ENCODE measurements around the gene TAMM41. TPM values are rescaled to one million over a fixed set of nuclear protein-coding genes. Genes with fewer than 3 reads are reported as not detected.
"Not testable (repeated sequence)": the region's sequence is repeated elsewhere in the genome, so short reads cannot be mapped to it uniquely, and the experiment has no call there.

The TAMM41 gene
- total RNA-seq, 1 donor from 2014 or later, result 33.3 TPM

- H3K27ac Mint-ChIP-seq, result no peak overlapping the region
These were observed 81.7 kb downstream of the TAMM41 start for GRCh38 chr3:11764931-11765363.

DNA sequence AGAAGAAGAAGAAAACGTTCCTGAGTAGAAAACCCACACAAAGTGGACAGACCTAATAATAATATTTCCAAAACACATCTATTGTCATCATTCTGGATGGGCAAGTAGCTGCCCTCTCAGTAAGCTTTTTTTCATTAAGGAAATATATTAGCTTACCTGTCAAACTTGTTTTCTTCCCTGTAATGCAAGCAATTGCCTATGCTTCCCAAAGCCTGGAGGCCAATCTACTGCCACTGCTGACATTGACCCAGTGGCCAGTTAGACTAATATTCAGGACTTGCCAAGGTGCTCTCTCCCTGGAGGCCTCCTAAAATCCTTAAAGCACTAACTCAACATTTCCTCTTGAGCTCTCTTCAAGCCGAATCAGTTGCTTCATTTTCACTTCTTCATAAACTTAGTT lies 86.7 kb downstream of the TAMM41 start:
- Mint-ChIP-seq H3K27ac (no peak overlapping the region), H3K36me3 (ENCODE audit: insufficient read depth) (no peaks in the 10 kb centered on the region), H3K9me3 (ENCODE audit: low read depth) (no peaks in the 10 kb centered on the region), H3K4me3 (ENCODE audit: low read depth) (no peak overlapping the region), H3K27me3 (peaks cover 8% of the 10 kb centered on the region), H3K4me1 (ENCODE audit: low read depth) (no peaks in the 10 kb centered on the region)
- TF ChIP-seq, protein P1, sequence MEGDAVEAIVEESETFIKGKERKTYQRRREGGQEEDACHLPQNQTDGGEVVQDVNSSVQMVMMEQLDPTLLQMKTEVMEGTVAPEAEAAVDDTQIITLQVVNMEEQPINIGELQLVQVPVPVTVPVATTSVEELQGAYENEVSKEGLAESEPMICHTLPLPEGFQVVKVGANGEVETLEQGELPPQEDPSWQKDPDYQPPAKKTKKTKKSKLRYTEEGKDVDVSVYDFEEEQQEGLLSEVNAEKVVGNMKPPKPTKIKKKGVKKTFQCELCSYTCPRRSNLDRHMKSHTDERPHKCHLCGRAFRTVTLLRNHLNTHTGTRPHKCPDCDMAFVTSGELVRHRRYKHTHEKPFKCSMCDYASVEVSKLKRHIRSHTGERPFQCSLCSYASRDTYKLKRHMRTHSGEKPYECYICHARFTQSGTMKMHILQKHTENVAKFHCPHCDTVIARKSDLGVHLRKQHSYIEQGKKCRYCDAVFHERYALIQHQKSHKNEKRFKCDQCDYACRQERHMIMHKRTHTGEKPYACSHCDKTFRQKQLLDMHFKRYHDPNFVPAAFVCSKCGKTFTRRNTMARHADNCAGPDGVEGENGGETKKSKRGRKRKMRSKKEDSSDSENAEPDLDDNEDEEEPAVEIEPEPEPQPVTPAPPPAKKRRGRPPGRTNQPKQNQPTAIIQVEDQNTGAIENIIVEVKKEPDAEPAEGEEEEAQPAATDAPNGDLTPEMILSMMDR (IDR thresholded peaks at IDR 0.05; ENCODE audit: unreplicated experiment), result no peak
- no peak for DNase-seq (ENCODE audit: low spot score, unreplicated experiment)

More at GRCh38 chr3:11764931-11765363, 81.7 kb downstream of the TAMM41 start:
- H3K4me1 Mint-ChIP-seq (ENCODE audit: low read depth), result peaks cover 7% of the 10 kb centered on the region
- H3K4me3 Mint-ChIP-seq (ENCODE audit: low read depth), result no peak overlapping the region
- DNase-seq (ENCODE audit: low spot score, unreplicated experiment), result no peak
- TF ChIP-seq, protein P1 (IDR thresholded peaks at IDR 0.05; ENCODE audit: unreplicated experiment), result no peak
- peaks cover 3% of the 10 kb centered on the region for H3K27me3 Mint-ChIP-seq
- H3K36me3 Mint-ChIP-seq (ENCODE audit: insufficient read depth), result no peaks in the 10 kb centered on the region
- H3K9me3 Mint-ChIP-seq (ENCODE audit: low read depth), result no peaks in the 10 kb centered on the region

GRCh38 chr3:11757929-11758328 lies 88.8 kb downstream of the TAMM41 start:
- peaks cover 9% of the 10 kb centered on the region for H3K27me3 Mint-ChIP-seq
- no peaks in the 10 kb centered on the region for H3K4me1 Mint-ChIP-seq (ENCODE audit: low read depth)
- H3K36me3 Mint-ChIP-seq (ENCODE audit: insufficient read depth), result no peaks in the 10 kb centered on the region
- H3K4me3 Mint-ChIP-seq (ENCODE audit: low read depth), result no peak overlapping the region
- H3K9me3 Mint-ChIP-seq (ENCODE audit: low read depth), result no peaks in the 10 kb centered on the region
- no peak overlapping the region for H3K27ac Mint-ChIP-seq
- DNase-seq (ENCODE audit: low spot score, unreplicated experiment), result no peak
- TF ChIP-seq, protein P1 (IDR thresholded peaks at IDR 0.05; ENCODE audit: unreplicated experiment), result no peak

DNA sequence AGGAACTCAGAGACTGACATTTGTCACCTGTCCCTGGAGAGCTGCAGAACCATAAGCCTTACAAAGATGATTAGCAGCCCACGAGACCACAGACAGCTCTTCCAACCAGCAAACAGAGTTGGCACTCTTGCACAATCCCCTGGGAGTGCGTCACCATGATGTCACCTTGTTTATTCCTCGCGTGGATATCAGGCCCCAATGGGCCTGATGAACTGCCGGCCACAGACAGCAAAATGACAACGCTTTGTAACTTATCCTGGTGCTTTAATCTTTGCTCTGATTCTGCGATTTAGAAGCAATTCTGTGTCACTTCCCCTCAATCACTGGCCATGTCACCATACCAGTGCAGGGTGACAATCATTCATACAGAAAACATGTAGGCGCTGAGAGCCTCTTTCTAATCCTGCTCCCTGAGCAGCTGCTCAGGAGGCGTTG lies 89.2 kb downstream of the TAMM41 start:
- H3K27ac Mint-ChIP-seq, result peak overlapping the region; percentile 26
- no peaks in the 10 kb centered on the region for H3K36me3 Mint-ChIP-seq (ENCODE audit: insufficient read depth)
- no peak for DNase-seq (ENCODE audit: low spot score, unreplicated experiment)
- peaks cover 9% of the 10 kb centered on the region for H3K27me3 Mint-ChIP-seq
- H3K9me3 Mint-ChIP-seq (ENCODE audit: low read depth), result no peaks in the 10 kb centered on the region
- H3K4me3 Mint-ChIP-seq (ENCODE audit: low read depth), result no peak overlapping the region
- no peaks in the 10 kb centered on the region for H3K4me1 Mint-ChIP-seq (ENCODE audit: low read depth)
- TF ChIP-seq, protein P1 (IDR thresholded peaks at IDR 0.05; ENCODE audit: unreplicated experiment), result no peak

- DNase-seq (ENCODE audit: low spot score, unreplicated experiment), result no peak
- TF ChIP-seq, protein P1 (IDR thresholded peaks at IDR 0.05; ENCODE audit: unreplicated experiment), result no peak
- H3K36me3 Mint-ChIP-seq (ENCODE audit: insufficient read depth), result no peaks in the 10 kb centered on the region
- H3K27ac Mint-ChIP-seq, result no peak overlapping the region
- H3K4me3 Mint-ChIP-seq (ENCODE audit: low read depth), result no peak overlapping the region
- no peaks in the 10 kb centered on the region for H3K4me1 Mint-ChIP-seq (ENCODE audit: low read depth)
- H3K27me3 Mint-ChIP-seq, result peaks cover 9% of the 10 kb centered on the region
- no peaks in the 10 kb centered on the region for H3K9me3 Mint-ChIP-seq (ENCODE audit: low read depth)
These were observed 91.4 kb downstream of the TAMM41 start for GRCh38 chr3:11755276-11755675.

GRCh38 chr3:11752254-11752653 lies 94.4 kb downstream of the TAMM41 start:
- H3K36me3 Mint-ChIP-seq (ENCODE audit: insufficient read depth); DNase-seq (ENCODE audit: low spot score, unreplicated experiment); H3K9me3 Mint-ChIP-seq (ENCODE audit: low read depth); H3K4me3 Mint-ChIP-seq (ENCODE audit: low read depth); H3K4me1 Mint-ChIP-seq (ENCODE audit: low read depth); H3K27me3 Mint-ChIP-seq; H3K27ac Mint-ChIP-seq: not testable (repeated sequence)

GRCh38 chr3:11748306-11748705 lies 98.4 kb downstream of the TAMM41 start:
- not testable (repeated sequence) for H3K4me3 Mint-ChIP-seq (ENCODE audit: low read depth); H3K27me3 Mint-ChIP-seq; H3K36me3 Mint-ChIP-seq (ENCODE audit: insufficient read depth); H3K27ac Mint-ChIP-seq; H3K9me3 Mint-ChIP-seq (ENCODE audit: low read depth); DNase-seq (ENCODE audit: low spot score, unreplicated experiment); H3K4me1 Mint-ChIP-seq (ENCODE audit: low read depth)
